HEK293 (cell line): ENCODE results near the gene RETN.

Source experiments
- ZNF112 ChIP-seq: fragments of 450-650 bp; formaldehyde crosslinking; IDR thresholded peaks from 2 replicates; pipeline ENCODE4 v1.5.0; 2017; ENCODE audit warnings: missing biosample characterization, missing genetic modification characterization
- ZNF777 ChIP-seq: fragments of 450-650 bp; formaldehyde crosslinking; IDR thresholded peaks from 2 replicates; pipeline ENCODE4 v1.5.1; 2017; ENCODE audit warnings: missing biosample characterization, missing genetic modification characterization, borderline replicate concordance
- TF ChIP-seq, protein P1 (sequence below): fragments of 450-650 bp; formaldehyde crosslinking; IDR thresholded peaks from 2 replicates; pipeline ENCODE4 v1.5.1; 2016; ENCODE audit warnings: missing biosample characterization, missing genetic modification characterization

DNA sequence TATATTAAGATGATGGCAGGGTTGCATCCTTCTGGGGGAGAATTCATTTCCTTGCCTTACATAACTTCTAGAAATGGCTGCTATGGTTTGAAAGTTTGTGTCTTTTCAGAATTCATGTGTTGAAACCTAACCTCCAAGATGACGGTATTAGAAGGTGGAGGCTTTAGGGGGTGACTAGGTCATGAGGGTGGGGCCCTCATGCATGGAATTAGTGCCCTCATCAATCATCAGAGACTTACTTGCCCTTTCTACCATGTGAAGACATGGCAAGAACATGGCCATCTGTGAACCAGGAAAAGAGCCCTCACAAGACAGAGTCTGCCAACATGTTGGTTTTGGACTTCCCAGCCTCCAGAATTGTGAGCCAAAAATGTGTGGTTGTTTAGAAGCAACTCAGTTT lies 47.9 kb downstream of the RETN start:
- TF ChIP-seq, protein P1, sequence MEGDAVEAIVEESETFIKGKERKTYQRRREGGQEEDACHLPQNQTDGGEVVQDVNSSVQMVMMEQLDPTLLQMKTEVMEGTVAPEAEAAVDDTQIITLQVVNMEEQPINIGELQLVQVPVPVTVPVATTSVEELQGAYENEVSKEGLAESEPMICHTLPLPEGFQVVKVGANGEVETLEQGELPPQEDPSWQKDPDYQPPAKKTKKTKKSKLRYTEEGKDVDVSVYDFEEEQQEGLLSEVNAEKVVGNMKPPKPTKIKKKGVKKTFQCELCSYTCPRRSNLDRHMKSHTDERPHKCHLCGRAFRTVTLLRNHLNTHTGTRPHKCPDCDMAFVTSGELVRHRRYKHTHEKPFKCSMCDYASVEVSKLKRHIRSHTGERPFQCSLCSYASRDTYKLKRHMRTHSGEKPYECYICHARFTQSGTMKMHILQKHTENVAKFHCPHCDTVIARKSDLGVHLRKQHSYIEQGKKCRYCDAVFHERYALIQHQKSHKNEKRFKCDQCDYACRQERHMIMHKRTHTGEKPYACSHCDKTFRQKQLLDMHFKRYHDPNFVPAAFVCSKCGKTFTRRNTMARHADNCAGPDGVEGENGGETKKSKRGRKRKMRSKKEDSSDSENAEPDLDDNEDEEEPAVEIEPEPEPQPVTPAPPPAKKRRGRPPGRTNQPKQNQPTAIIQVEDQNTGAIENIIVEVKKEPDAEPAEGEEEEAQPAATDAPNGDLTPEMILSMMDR, result no peak
- TF ChIP-seq ZNF777 (tag by site-specific recombination), result no peak
- TF ChIP-seq ZNF112 (tag by site-specific recombination), result no peak
